ENCODE results near the gene CAND2.

- TF ChIP-seq CTCF (IDR thresholded peaks at IDR 0.05 in 2 of 3, conservative IDR thresholded peaks at IDR 0.05 in 1 of 3; ENCODE audit: insufficient read depth in 2 of 3, low read depth in 1 of 3, low read length in 3 of 3): no peak
- no peak for TF ChIP-seq GATAD2A (IDR thresholded peaks at IDR 0.05)
- no peak for TF ChIP-seq TAF1 (IDR thresholded peaks at IDR 0.05; ENCODE audit: control insufficient read depth, extremely low read depth, insufficient read depth, low read length, severe bottlenecking)
- no peak for TF ChIP-seq CREB3 (tag; conservative IDR thresholded peaks at IDR 0.05; ENCODE audit: low read depth)
- TF ChIP-seq NFIC (IDR thresholded peaks at IDR 0.05): no peak
- no peak for TF ChIP-seq PHB2 (IDR thresholded peaks at IDR 0.05; ENCODE audit: low read depth)
- TF ChIP-seq EP300 (IDR thresholded peaks at IDR 0.05; ENCODE audit: low read length): no peak
- TF ChIP-seq CHD4 (IDR thresholded peaks at IDR 0.05; ENCODE audit: insufficient read depth, insufficient replicate concordance, low read depth, low read length, poor library complexity, severe bottlenecking): no peak
- TF ChIP-seq REST (IDR thresholded peaks at IDR 0.05; ENCODE audit: borderline replicate concordance): no peak
- no peak for TF ChIP-seq REST (CRISPR knock-in tag; IDR thresholded peaks at IDR 0.05; ENCODE audit: low read depth)
- no peak for TF ChIP-seq ZFP1 (CRISPR knock-in tag; IDR thresholded peaks at IDR 0.05)
- TF ChIP-seq ZNF277 (CRISPR knock-in tag; IDR thresholded peaks at IDR 0.05; ENCODE audit: borderline replicate concordance): no peak
- TF ChIP-seq JUNB (CRISPR knock-in tag; conservative IDR thresholded peaks at IDR 0.05): no peak
- TF ChIP-seq MTA3 (IDR thresholded peaks at IDR 0.05; ENCODE audit: borderline replicate concordance): no peak
Observed at GRCh38 chr3:12832350-12833221, 36.1 kb downstream of the CAND2 start.

All from K562 (cell line).